Activated gamma-delta T cell treated with anti-CD3 and anti-CD28 coated beads, Interleukin-2, amount 50 U/mL, for 16 hours (primary cell): ENCODE measurements around the gene LRFN4.
A peak's percentile ranks its signal among the peaks of the same experiment; 100 is the strongest.

Source experiments
- DNase-seq: peaks from one replicate; pipeline ENCODE4 v3.0.0-alpha.2; 2020; ENCODE audit warnings: low read depth

The LRFN4 gene

GRCh38 chr11:66845143-66845875, 11.6 kb upstream of the LRFN4 start:
- no peak for DNase-seq

- no peak for DNase-seq
Observed at GRCh38 chr11:66845876-66846212, 11.0 kb upstream of the LRFN4 start.

GRCh38 chr11:66846671-66847091, 10.2 kb upstream of the LRFN4 start:
- DNase-seq = no peak

- no peak for DNase-seq
Observed at GRCh38 chr11:66847461-66848232, 9.2 kb upstream of the LRFN4 start.

- DNase-seq = no peak
Observed at GRCh38 chr11:66848671-66849500, 8.0 kb upstream of the LRFN4 start.

GRCh38 chr11:66849501-66850234, 7.2 kb upstream of the LRFN4 start:
- no peak for DNase-seq

GRCh38 chr11:66850235-66850587, 6.7 kb upstream of the LRFN4 start:
- no peak for DNase-seq

GRCh38 chr11:66850588-66851238, 6.2 kb upstream of the LRFN4 start:
- DNase-seq = no peak

GRCh38 chr11:66851239-66851596, 5.6 kb upstream of the LRFN4 start:
- no peak for DNase-seq

- DNase-seq = no peak
Observed at GRCh38 chr11:66851698-66852465, 5.0 kb upstream of the LRFN4 start.

- no peak for DNase-seq
Observed at GRCh38 chr11:66852466-66853241, 4.2 kb upstream of the LRFN4 start.

GRCh38 chr11:66853242-66854229, 3.3 kb upstream of the LRFN4 start:
- no peak for DNase-seq

- no peak for DNase-seq
Observed at GRCh38 chr11:66854231-66854661, 2.6 kb upstream of the LRFN4 start.

GRCh38 chr11:66854729-66855211, 2.1 kb upstream of the LRFN4 start:
- no peak for DNase-seq

GRCh38 chr11:66855574-66856495, 1.0 kb upstream of the LRFN4 start:
- peak; percentile 58 for DNase-seq

GRCh38 chr11:66857234-66857926, 516 bp downstream of the LRFN4 start:
- DNase-seq = no peak

- no peak for DNase-seq
Observed at GRCh38 chr11:66857927-66858185, 992 bp downstream of the LRFN4 start.
